PC-3 (cell line): ENCODE results near the gene SFI1.

ENCODE experiments used
- EZH2phosphoT487 ChIP-seq: fragments of 300-600 bp; sonication (generic); IDR thresholded peaks from 2 replicates; pipeline ENCODE4 v1.6.1; 2018; ENCODE audit warnings: mild to moderate bottlenecking, antibody characterized with exemption, low read length, borderline replicate concordance
- TF ChIP-seq, protein P1 (sequence below): fragments of 300-600 bp; sonication (generic); conservative IDR thresholded peaks from 2 replicates; pipeline ENCODE4 v1.5.1; 2017; ENCODE audit warnings: antibody characterized with exemption, low read depth, mild to moderate bottlenecking, low read length

DNA sequence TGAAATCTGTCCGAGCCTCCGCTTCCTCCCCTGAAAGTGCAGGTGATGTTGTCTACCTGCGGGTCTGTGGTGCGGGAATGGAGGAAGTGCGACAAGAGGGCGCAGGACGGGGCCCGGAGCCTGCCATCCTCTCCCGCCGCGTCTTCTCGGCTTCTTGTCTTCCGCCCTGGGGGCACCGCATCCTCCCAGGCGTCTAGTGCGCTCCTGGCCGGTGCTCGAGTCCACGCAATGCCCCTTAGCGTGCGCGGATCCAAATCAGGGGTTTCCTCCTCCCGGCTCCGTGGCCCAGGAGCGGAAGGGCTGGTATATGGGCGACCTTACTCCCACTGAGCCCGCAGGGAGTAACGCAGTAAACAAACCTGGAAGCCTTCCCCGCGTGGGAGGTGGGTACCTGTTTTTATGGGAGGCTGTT lies 405 bp downstream of the SFI1 start:
- TF ChIP-seq, protein P1, sequence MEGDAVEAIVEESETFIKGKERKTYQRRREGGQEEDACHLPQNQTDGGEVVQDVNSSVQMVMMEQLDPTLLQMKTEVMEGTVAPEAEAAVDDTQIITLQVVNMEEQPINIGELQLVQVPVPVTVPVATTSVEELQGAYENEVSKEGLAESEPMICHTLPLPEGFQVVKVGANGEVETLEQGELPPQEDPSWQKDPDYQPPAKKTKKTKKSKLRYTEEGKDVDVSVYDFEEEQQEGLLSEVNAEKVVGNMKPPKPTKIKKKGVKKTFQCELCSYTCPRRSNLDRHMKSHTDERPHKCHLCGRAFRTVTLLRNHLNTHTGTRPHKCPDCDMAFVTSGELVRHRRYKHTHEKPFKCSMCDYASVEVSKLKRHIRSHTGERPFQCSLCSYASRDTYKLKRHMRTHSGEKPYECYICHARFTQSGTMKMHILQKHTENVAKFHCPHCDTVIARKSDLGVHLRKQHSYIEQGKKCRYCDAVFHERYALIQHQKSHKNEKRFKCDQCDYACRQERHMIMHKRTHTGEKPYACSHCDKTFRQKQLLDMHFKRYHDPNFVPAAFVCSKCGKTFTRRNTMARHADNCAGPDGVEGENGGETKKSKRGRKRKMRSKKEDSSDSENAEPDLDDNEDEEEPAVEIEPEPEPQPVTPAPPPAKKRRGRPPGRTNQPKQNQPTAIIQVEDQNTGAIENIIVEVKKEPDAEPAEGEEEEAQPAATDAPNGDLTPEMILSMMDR = no peak
- no peak for TF ChIP-seq EZH2phosphoT487
